ENCODE measurements around the gene NRM.
"Not testable (repeated sequence)": the region's sequence is repeated elsewhere in the genome, so short reads cannot be mapped to it uniquely, and the experiment has no call there.

NRM gene

GRCh38 chr6:30664994-30665767 lies 25.6 kb downstream of the NRM start:
- no peak for DNase-seq

- DNase-seq, result not testable (repeated sequence)
These were observed 32.9 kb downstream of the NRM start for GRCh38 chr6:30657922-30658321.

- DNase-seq, result no peak
These were observed 33.3 kb downstream of the NRM start for GRCh38 chr6:30657454-30657853.

- no peak for DNase-seq
These were observed 34.3 kb downstream of the NRM start for GRCh38 chr6:30656513-30656912.

- DNase-seq, result no peak
These were observed 35.1 kb downstream of the NRM start for GRCh38 chr6:30655743-30656094.

- DNase-seq, result no peak
These were observed 35.7 kb downstream of the NRM start for GRCh38 chr6:30654798-30655742.

GRCh38 chr6:30651143-30651542 lies 39.6 kb downstream of the NRM start:
- DNase-seq, result no peak

GRCh38 chr6:30647242-30648116 lies 43.3 kb downstream of the NRM start:
- peak; percentile 40 for DNase-seq

GRCh38 chr6:30646450-30647241 lies 44.1 kb downstream of the NRM start, which contains the start of gene C6orf136:
Gene C6orf136, plus strand, starts transcription at chr6:30647133. Its CDS starts 99 bp downstream, at chr6:30647232.
- DNase-seq, result peak; percentile 92

- no peak for DNase-seq
These were observed 44.8 kb downstream of the NRM start for GRCh38 chr6:30645989-30646388.

- DNase-seq, result no peak
These were observed 46.0 kb downstream of the NRM start for GRCh38 chr6:30644769-30645168.

- DNase-seq, result no peak
These were observed 47.1 kb downstream of the NRM start for GRCh38 chr6:30643656-30644055.

- no peak for DNase-seq
These were observed 49.7 kb downstream of the NRM start for GRCh38 chr6:30641048-30641447.

GRCh38 chr6:30640481-30640880 lies 50.3 kb downstream of the NRM start:
- no peak for DNase-seq
